Stimulated activated naive CD8-positive, alpha-beta T cell treated with anti-CD3 and anti-CD28 coated beads, Interleukin-15, amount 100 ng/mL, for 72 hours (primary cell): ENCODE results near the gene PPP4R2.
A peak's percentile ranks its signal among the peaks of the same experiment; 100 is the strongest.
"Not testable (repeated sequence)": the region's sequence is repeated elsewhere in the genome, so short reads cannot be mapped to it uniquely, and the experiment has no call there.

Source experiments
- ATAC-seq: fragments of 150-1000 bp; cut with Tn5 transposase; 2 replicates; pipeline ENCODE4 v1.10.0; 2021; ENCODE audit warnings: mild to moderate bottlenecking, moderate library complexity
- DNase-seq, 2 donors: peaks; one replicate each; pipeline ENCODE4 v3.0.0; 2021 to 2022
- H3K27ac Mint-ChIP-seq, 2 donors: one replicate each; pipeline ENCODE4 v1.8.0; 2022; ENCODE audit warnings: mild to moderate bottlenecking in 2 of 2, mixed read lengths in 2 of 2, moderate library complexity in 2 of 2
- H3K27me3 Mint-ChIP-seq: one replicate; pipeline ENCODE4 v1.8.0; 2022; ENCODE audit warnings: mixed read lengths
- H3K4me1 Mint-ChIP-seq: one replicate; pipeline ENCODE4 v1.8.0; 2022; ENCODE audit warnings: mild to moderate bottlenecking, mixed read lengths
- H3K4me3 Mint-ChIP-seq, 2 donors: one replicate each; pipeline ENCODE4 v1.8.0; 2022; ENCODE audit warnings: mild to moderate bottlenecking in 2 of 2, mixed read lengths in 2 of 2, moderate library complexity in 1 of 2
- H3K9me3 Mint-ChIP-seq, 2 donors: one replicate each; pipeline ENCODE4 v1.8.0; 2022; ENCODE audit warnings: mixed read lengths in 2 of 2

Gene PPP4R2

DNA sequence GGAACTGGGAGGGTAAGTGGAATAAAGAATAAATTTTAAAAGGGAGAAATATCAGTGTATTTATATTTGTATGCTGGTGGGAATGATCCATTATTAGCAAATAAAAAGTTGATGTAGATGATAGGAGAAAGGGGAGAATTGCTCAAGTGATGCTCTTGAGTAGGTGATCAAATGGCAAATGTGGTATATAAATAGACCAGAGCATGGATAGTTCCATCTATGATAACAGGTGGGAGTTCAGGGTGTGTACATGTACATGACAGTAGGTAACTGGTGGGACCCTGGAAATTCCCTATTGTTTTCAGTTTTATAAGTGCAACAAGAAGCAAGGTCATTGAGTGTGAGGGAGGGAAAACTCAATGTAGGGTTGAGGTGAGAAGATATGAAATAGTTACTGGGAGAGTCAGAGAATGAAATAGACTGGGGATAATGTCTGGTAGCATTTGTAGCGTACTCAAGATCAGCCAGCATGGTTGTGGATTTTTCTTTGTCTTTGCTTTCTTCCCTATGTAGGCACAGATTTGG, 33.5 kb downstream of the PPP4R2 start:
- Mint-ChIP-seq H3K27ac (peak overlapping the region in 1 of 2 donors; percentile 66), H3K9me3 (no peaks in the 10 kb centered on the region), H3K4me3 (peak overlapping the region; percentile 22 to 61), H3K27me3 (no peaks in the 10 kb centered on the region), H3K4me1 (peaks cover 81% of the 10 kb centered on the region)
- DNase-seq (no peak), ATAC-seq (peak; percentile 44)

DNA sequence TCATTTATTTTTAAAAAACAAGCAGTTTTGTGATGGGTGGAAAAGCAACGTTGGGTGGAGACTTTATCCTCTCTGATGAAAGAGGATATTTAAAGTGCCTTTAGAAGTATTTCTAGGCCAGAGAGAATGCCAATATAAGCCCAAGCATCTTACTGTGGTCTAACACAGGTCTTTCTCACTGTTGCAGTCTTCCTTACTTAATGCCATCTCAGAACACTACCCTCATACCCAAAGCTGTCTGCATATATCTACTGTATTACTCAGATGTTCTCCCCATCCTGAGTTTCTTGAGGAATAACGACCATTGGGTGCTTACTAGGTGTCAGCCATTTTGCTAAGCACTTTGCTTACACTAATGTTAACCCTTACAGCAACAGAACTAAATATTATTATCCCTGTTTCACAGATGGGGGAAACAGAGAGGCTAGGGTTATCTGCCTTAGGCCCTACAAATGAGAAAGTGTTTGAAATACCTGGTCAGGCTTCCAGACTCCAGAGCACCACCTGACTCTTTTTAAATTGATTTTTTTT, 35.0 kb downstream of the PPP4R2 start:
- ATAC-seq: no peak
- DNase-seq: no peak
- peaks cover 81% of the 10 kb centered on the region for H3K4me1 Mint-ChIP-seq

DNA sequence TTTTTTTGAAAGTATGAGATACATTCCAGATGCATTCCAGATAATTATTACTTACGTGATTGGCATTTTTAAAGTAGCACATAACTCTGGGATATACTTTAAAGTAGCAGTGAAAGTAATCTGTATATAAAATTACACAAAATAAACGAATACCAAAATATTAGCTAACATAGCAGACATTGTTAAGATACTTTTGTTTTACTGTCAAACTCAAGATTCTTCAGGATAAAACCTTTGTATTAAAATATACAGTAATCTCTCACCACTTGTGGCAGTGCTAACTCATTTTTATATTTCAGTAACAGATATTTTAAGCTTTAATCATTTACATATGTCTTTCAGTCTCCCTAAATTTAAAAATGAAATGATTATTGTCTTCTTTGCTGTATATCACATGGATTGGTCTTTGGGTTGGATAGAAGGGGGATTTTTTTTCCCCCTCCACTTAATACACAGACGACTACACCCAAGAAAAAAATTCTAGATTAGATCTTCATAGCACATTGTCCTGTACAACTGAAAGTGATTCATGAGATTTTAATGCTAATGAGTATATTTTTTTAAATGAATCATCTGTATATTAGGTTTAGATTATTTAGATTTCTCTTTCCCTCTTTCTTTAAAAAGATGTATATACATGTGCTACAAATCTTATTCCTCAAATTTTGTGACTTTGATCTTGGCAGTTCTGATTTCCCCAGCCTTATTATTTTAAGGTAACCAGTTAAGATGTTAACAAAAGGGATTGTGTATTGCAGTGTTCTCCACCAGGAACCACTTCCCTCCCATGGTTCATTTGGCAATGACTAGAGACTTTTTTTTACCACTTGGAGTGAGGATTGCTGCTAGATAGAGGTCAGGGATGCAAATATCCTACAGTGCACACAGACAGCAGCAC, 40.3 kb downstream of the PPP4R2 start:
- H3K4me1 Mint-ChIP-seq: peaks cover 89% of the 10 kb centered on the region
- H3K27ac Mint-ChIP-seq: peak overlapping the region in 1 of 2 donors; percentile 16
- peak overlapping the region in 1 of 2 donors; percentile 3 for H3K4me3 Mint-ChIP-seq
- no peak for DNase-seq
- no peaks in the 10 kb centered on the region for H3K27me3 Mint-ChIP-seq
- H3K9me3 Mint-ChIP-seq: no peaks in the 10 kb centered on the region
- ATAC-seq: peak; percentile 55

More for the DNA sequence above, 35.0 kb downstream of the PPP4R2 start:
- Mint-ChIP-seq H3K27me3 (no peaks in the 10 kb centered on the region), H3K9me3 (no peaks in the 10 kb centered on the region), H3K4me3 (no peak overlapping the region), H3K27ac (no peak overlapping the region)

DNA sequence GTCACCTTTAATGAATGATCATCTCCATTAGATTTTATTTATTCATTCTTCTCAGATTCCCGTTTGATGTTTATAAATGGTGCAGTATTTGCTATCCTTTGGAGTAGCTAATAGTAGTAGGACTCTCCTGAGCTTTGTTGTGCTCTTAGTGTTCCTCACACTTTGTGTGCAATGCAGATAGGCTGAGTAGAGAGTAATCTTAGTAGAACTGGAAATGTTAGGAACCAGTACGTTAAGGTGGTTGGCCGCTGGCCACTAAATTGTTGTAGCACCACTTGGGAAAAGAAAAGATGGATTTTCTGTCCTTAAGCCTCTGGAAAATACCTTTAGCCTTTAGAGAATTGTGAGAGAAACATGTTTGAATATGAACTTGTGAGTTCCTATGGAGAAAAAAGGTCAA, 44.9 kb downstream of the PPP4R2 start:
- H3K4me3 Mint-ChIP-seq: peak overlapping the region in 1 of 2 donors; percentile 59
- no peak for ATAC-seq
- DNase-seq: no peak
- H3K27ac Mint-ChIP-seq: no peak overlapping the region
- no peaks in the 10 kb centered on the region for H3K27me3 Mint-ChIP-seq
- H3K9me3 Mint-ChIP-seq: no peaks in the 10 kb centered on the region
- H3K4me1 Mint-ChIP-seq: peaks cover 76% of the 10 kb centered on the region

DNA sequence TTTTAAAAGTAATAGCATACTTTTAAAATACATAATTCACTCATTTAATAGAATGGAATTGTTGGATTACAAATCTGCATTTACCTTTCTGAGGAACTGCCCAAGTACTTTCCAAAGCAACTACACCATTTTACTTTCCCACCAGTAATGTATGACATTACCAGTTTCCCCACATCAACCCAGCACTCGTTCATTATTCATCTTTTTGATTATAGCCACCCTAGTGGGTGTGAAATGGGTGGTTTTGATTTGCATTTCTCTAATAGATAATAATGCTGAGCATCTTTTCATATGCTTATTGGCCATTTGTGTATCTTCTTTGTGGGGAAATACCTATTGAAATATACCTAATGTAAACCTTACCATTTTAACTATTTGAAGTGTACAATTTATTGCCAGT, 46.8 kb downstream of the PPP4R2 start:
- no peak for ATAC-seq
- Mint-ChIP-seq H3K27me3 (no peaks in the 10 kb centered on the region), H3K4me1 (peaks cover 64% of the 10 kb centered on the region), H3K9me3 (no peaks in the 10 kb centered on the region), H3K27ac (no peak overlapping the region), H3K4me3 (no peak overlapping the region)
- no peak for DNase-seq

DNA sequence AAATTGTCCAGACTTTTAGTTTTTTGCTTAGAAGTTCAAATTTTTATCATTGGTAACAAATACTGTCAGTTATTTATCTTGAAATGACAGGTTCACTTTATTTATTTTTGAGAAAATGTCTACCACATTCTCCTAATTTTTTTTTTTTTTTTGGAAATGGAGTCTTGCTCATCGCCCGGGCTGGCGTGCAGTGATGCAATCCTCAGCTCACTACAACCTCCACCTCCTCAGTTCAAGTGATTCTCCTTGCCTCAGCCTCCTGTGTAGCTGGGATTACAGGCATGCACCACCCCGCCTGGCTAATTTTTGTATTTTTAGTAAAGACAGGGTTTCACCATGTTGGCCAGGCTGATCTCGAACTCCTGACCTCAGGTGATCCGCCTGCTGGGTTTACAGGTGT, 48.8 kb downstream of the PPP4R2 start:
- no peaks in the 10 kb centered on the region for H3K9me3 Mint-ChIP-seq
- H3K4me3 Mint-ChIP-seq: no peak overlapping the region
- H3K27me3 Mint-ChIP-seq: no peaks in the 10 kb centered on the region
- H3K27ac Mint-ChIP-seq: no peak overlapping the region
- peaks cover 53% of the 10 kb centered on the region for H3K4me1 Mint-ChIP-seq
- ATAC-seq (no peak), DNase-seq (no peak)

DNA sequence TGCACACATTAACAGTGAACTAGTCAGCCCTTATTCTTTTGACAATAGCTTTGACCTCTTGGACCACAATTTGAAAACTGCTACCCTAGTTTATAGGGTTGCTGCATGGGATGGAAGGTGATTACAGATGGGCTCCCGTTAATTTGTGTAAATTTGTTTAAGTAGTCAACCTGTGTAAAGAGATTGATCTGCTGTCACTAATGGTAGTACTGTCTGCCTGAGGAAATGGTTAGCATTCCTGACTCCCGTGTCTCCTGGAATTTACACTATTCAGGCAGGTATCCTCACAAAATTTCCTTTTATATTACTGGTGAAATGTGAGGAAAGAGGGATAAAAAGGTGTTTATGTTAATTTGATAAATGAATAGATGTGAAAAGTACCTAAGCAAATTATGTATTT, 49.6 kb downstream of the PPP4R2 start:
- ATAC-seq (no peak), DNase-seq (no peak)
- H3K27ac Mint-ChIP-seq: no peak overlapping the region

DNA sequence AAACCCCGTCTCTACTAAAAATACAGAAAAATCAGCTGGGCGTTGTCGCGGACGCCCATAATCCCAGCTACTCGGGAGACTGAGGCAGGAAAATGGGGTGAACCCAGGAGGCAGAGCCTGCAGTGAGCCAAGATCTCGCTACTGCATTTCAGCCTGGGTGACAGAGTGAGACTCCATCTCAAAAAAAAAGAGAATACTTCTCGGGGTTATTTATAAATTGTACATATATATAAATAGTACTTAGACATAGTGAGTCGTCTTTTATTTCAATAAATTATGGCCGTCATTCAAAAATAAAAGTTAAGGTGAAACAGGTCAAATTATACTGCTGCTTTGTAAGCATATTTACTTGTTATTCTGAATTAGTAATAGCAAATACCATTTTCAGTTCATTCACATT, 52.7 kb downstream of the PPP4R2 start:
- no peak for ATAC-seq
- no peaks in the 10 kb centered on the region for H3K27me3 Mint-ChIP-seq

More for the DNA sequence above, 49.6 kb downstream of the PPP4R2 start:
- Mint-ChIP-seq H3K4me1 (peaks cover 45% of the 10 kb centered on the region), H3K9me3 (no peaks in the 10 kb centered on the region), H3K27me3 (no peaks in the 10 kb centered on the region), H3K4me3 (no peak overlapping the region)

DNA sequence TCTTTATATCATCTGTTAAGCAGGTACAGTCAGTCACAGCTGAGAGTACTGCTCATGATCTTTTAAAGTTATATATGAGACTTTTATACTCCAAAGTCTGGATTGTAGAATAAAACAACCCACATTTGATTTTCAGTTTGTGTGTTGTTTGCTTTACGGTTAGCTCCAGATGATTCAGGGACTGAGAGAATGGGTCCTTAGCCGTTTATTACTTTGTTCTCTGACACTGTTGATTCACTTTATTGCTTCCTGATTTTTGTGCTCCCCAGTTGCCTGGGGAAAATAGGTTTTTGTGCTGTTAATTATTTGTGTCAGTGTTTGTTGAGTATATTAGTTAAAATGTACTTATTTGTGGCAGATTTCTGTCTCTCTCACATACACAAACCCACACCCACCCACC, 56.2 kb downstream of the PPP4R2 start:
- Mint-ChIP-seq H3K27ac (no peak overlapping the region), H3K4me3 (no peak overlapping the region), H3K27me3 (no peaks in the 10 kb centered on the region), H3K4me1 (peaks cover 6% of the 10 kb centered on the region), H3K9me3 (no peaks in the 10 kb centered on the region)
- DNase-seq (no peak), ATAC-seq (no peak)

More for the DNA sequence above, 52.7 kb downstream of the PPP4R2 start:
- H3K4me1 Mint-ChIP-seq: peaks cover 25% of the 10 kb centered on the region
- H3K9me3 Mint-ChIP-seq: no peaks in the 10 kb centered on the region
- DNase-seq: no peak
- H3K4me3 Mint-ChIP-seq: no peak overlapping the region
- no peak overlapping the region for H3K27ac Mint-ChIP-seq

DNA sequence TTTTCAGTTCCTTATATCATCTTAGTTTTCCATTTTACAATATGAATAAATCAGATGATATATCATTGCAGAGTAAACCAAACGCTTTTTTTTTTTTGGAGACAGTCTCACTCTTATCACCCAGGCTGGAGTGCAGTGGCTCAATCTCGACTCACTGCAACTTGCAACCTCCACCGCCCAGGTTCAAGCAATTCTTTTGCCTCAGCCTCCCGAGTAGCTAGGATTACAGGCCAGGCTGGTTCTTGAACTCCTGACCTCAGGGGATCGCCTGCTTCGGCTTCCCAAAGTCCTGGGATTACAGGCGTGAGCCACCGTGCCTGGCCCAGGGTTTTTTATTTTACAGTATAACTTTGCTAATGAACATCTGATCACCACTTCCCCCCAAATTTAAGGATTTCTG, 59.0 kb downstream of the PPP4R2 start:
- ATAC-seq (no peak), DNase-seq (no peak)
- H3K4me3 Mint-ChIP-seq: no peak overlapping the region
- H3K27me3 Mint-ChIP-seq: no peaks in the 10 kb centered on the region
- peaks cover 11% of the 10 kb centered on the region for H3K4me1 Mint-ChIP-seq
- no peaks in the 10 kb centered on the region for H3K9me3 Mint-ChIP-seq
- no peak overlapping the region for H3K27ac Mint-ChIP-seq

DNA sequence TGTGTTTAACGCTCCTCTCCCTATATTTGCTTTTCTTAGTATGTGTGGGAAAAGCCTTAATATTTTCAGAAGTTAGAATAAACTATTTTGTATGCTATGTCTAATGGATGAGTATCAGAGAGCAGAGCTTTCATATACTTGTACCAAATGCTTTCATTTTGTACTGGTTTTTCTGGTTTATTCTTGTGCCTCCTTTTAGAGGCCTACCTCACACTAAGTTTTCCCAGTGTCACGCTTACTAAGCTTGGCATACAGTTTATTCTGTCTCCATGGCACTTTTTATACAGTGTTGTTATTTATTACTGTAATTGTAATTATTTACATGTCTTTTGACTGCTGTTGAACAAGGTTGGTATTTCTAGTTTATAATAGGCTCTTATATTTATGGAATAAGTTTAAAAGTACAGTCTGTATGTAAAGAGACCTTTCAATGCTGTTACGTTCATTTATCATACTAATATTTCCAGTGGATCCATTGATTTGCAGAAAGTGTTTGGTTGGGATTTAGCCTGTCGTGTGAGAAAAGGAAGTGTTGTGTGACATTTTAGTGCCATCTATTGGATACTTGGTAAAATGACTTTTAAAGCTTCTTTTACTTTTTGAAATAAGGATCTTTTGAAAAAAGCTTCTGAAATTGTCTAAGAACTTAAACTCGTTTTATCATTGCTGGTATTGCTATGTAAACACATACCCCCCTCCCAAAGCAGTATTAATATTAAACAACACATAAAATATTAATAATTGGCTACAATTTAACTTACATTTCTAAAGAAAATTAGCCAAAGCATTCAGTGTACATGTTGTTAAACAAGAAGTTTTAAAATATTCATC, 59.6 kb downstream of the PPP4R2 start:
- H3K4me3 Mint-ChIP-seq: no peak overlapping the region
- ATAC-seq (no peak), DNase-seq (no peak)
- H3K9me3 Mint-ChIP-seq: no peaks in the 10 kb centered on the region
- peaks cover 11% of the 10 kb centered on the region for H3K4me1 Mint-ChIP-seq
- H3K27me3 Mint-ChIP-seq: no peaks in the 10 kb centered on the region
- H3K27ac Mint-ChIP-seq: no peak overlapping the region

DNA sequence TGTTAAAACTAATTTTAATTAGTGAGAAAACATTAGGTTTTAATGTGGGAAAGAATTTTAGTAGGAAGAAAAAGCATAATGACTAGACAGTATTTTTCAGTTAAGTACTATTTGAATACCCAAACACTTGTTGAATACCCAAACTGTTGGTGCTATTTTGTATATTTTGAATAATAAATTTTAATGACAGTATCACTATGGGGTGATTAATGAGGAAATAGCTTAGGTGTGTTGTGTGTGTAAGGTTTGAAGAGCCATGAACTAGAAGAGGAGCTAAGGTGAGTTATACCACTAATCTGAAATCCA, 60.2 kb downstream of the PPP4R2 start:
- DNase-seq (no peak), ATAC-seq (no peak)

DNA sequence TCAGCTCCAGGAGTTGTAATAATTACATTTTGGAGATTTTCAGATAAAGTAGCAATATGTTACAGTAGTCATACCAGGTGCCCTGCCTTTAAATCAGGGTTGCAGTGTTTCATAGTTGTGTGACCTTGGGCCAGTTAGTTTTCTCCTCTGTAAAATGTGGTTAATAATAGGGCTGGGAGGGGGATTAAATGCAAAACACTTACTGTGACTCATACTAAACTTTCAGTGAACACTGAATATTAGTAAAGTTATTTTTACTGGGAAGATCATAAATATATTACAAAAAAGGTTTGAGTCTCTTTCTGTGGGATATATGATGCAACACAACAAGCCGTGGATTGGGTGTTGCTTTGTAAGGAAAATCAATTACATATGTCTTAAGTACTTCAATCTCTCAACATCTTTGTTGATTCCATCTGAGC, 63.7 kb downstream of the PPP4R2 start:
- DNase-seq (no peak), ATAC-seq (no peak)
- Mint-ChIP-seq H3K4me3 (no peak overlapping the region), H3K27ac (no peak overlapping the region), H3K27me3 (no peaks in the 10 kb centered on the region), H3K4me1 (peaks cover 11% of the 10 kb centered on the region), H3K9me3 (no peaks in the 10 kb centered on the region)

More for the DNA sequence above, 60.2 kb downstream of the PPP4R2 start:
- Mint-ChIP-seq H3K27me3 (no peaks in the 10 kb centered on the region), H3K27ac (no peak overlapping the region), H3K4me3 (no peak overlapping the region), H3K9me3 (no peaks in the 10 kb centered on the region), H3K4me1 (peaks cover 11% of the 10 kb centered on the region)

DNA sequence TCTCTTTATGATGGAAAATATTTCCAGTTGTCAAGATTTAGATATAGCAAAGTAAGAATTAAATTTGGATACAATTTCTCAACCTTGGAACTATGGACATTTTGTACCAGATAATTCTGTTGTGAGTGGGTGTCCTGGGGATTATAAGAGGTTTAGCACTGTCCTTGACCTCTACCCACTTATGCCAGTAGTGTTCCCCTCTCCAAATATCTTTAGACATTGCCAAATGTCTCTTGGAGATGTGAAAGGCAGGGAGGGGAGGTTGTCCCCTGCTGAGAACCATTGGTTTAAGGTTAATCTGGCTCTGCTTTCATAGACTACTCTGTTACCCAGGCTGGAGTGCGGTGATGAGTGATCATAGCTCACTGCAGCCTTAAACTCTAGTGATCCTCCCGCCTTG, 64.8 kb downstream of the PPP4R2 start, which contains the start of gene EBLN2:
TSS of gene EBLN2 (plus strand) at position 244 of the 400 bp plus-strand sequence. CDS start 423 bp downstream, outside the sequence.
- H3K27ac Mint-ChIP-seq: no peak within 1 kb of the TSS
- no peak for DNase-seq
- no peak for ATAC-seq
- peaks cover 11% of the 10 kb centered on the region for H3K4me1 Mint-ChIP-seq
- no peaks in the 10 kb centered on the region for H3K9me3 Mint-ChIP-seq
- no peak within 1 kb of the TSS for H3K4me3 Mint-ChIP-seq
- H3K27me3 Mint-ChIP-seq: no peaks in the 10 kb centered on the region

DNA sequence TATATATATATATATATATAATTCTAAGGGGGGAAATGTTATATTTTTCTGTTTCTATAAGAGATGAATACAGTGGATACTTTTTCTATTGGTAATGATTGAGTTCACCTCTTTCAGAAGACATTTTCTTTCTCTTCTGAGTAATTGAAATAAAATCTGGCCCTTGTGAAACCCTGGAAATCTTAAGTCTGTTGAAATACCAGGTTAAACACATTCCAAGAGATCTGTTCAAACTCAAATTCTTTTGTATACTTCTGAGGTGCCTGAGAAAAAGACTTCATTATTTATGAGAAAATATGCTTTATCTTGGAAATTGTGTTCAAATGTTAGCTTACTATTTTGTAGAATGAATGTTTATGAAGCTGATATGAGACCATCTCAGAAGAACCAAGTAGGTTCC, 69.6 kb downstream of the PPP4R2 start:
- not testable (repeated sequence) for H3K27me3 Mint-ChIP-seq, H3K4me1 Mint-ChIP-seq, H3K4me3 Mint-ChIP-seq, H3K9me3 Mint-ChIP-seq, ATAC-seq, DNase-seq, H3K27ac Mint-ChIP-seq
